ENCODE results near the gene PRPSAP1.

The PRPSAP1 gene

GRCh38 chr17:76265624-76266243 is 88.0 kb downstream of the PRPSAP1 start:
- DNase-seq (ENCODE audit: low read depth) = peak; percentile 55

- DNase-seq (ENCODE audit: low read depth) = peak; percentile 96
These were observed 88.7 kb downstream of the PRPSAP1 start, which contains the start of gene UBALD2 for GRCh38 chr17:76264755-76265623. TSS of gene UBALD2 (plus strand) at chr17:76265348. CDS start at chr17:76265506, 158 bp downstream.

GRCh38 chr17:76264425-76264754 is 89.3 kb downstream of the PRPSAP1 start:
- no peak for DNase-seq (ENCODE audit: low read depth)

DNA sequence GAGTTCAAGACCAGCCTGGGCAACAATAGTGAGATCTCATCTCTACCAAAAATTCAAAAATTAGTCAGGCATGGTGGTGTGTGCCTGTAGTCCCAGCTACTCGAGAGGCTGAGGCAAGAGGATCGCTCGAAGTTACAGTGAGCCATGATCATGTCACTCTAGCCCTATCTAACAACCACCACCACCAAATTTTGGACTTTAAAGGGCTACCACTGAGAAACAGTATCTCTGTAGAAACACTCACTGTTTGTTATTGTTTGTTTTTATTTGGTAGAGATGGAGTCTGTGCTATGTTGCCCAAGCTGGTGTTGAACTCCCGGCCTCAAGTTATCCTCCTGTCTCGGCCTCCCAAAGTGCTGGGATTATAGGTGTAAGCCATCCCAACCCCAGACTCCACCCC is 89.8 kb downstream of the PRPSAP1 start:
- DNase-seq (ENCODE audit: low read depth) = no peak

DNA sequence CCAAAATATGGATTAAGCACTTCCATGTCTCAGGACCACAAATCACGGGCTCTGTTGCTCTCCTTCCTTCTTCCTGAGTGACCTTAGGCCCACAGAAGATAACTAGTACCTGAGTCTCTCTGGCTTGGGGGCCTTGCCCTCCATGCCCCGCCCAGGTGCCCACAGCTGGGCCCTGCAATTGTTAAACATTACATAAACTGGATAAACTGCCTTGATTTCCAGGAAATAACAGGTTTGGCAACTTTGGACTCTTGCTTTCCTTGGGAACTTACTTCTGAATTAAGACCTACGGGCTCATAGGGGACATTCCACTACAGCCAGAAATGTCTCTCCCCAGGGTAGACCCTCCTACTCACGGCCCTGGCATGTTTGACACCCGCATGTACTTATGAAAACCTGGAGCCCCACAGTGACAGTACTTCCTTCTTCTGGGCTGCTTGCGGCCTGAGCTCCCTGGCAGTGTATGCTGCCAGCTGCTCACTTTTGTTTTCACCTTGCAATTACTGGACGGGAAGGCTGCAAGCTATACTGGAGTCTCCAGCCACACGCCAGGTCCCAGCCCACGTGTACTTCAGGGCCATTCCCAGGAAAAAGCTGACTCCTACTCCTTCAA is 90.9 kb downstream of the PRPSAP1 start:
- no peak for DNase-seq (ENCODE audit: low read depth)

DNA sequence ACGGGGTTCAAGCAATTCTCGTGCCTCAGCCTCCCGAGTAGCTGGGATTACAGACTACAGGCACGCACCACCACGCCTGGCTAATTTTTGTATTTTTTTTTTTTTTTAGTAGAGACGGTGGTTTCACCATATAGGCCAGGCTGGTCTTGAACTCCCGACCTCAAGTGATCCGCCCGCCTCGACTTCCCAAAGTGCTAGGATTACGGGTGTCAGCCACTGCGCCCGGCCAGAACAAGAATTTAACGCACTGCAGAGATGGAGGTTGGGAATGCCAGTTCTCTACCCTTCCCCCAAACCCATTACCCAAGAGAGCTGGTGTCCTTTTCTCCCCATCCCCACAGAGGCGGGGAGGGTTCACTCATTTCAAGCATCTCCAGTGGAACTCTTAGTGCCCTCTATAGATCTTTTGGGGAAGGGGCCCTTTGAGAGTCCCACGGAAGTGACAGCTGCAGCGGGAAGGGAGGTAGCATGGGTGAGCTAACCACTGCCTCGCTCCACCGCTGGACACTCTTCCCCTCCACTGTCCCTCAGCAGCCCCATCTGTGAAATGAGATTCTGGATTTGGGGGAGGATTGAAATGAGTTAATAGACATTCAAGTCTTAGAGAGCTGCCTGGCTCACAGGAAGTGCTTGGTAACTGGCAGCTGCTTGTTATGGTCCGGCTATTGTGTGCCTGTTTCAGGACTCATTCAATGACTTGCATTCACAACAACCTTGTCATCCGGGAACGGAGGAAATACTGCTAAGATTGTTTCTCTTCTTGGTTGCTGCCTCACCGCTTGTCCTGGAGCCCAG is 92.1 kb downstream of the PRPSAP1 start:
- DNase-seq (ENCODE audit: low read depth) = no peak

DNA sequence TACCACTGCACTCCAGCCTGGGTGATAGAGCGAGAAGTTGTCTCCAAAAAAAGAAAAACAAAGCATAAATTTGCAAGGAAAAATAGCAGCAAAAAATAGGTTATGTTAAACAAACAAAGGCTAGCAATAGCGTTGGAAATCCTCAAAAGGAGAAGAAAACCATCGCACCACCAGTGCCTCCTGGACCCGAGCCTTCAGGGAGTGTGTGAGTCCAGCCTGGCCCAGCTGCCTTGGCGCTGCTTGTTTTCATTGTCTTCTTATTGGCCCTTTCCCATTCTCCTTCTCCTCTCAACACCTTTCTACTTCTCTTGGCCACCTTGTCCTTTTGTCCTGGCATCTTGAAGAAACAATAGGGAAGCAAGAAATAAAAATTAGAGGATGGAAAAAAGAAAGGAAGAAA is 93.0 kb downstream of the PRPSAP1 start:
- DNase-seq (ENCODE audit: low read depth) = no peak

- DNase-seq (ENCODE audit: low read depth) = no peak
These were observed 93.5 kb downstream of the PRPSAP1 start for GRCh38 chr17:76260220-76260619.

All from T follicular helper cell (primary cell).